ENCODE results near the gene FCER1G. TPM values are rescaled to one million over a fixed set of nuclear protein-coding genes. Genes with fewer than 3 reads are reported as not detected.
A peak's percentile ranks its signal among the peaks of the same experiment; 100 is the strongest.

FCER1G gene
- polyA plus RNA-seq, 1 donor from 2014 or later = 3.5 TPM

GRCh38 chr1:161209790-161210409, 5.2 kb upstream of the FCER1G start:
- no peaks in the 10 kb centered on the region for H4K20me1 ChIP-seq (ENCODE audit: insufficient read depth)
- no peaks in the 10 kb centered on the region for H3K9me2 ChIP-seq (ENCODE audit: insufficient read depth, low read length)
- H3K4me3 ChIP-seq (ENCODE audit: low read length) = no peak overlapping the region
- no peaks in the 10 kb centered on the region for H3F3A ChIP-seq (ENCODE audit: insufficient read depth, low read length, poor library complexity, severe bottlenecking)
- no peaks in the 10 kb centered on the region for H3K27me3 ChIP-seq (ENCODE audit: insufficient read depth, low read depth, low read length)
- no peaks in the 10 kb centered on the region for H3K79me2 ChIP-seq (replicated peaks; ENCODE audit: insufficient read depth, low read length)
- H3K9me3 ChIP-seq (ENCODE audit: low read length) = no peaks in the 10 kb centered on the region
- no peak overlapping the region for H2AFZ ChIP-seq (ENCODE audit: low read depth, low read length)
- no peak overlapping the region for H3K4me2 ChIP-seq (ENCODE audit: low read length)
- no peak for TF ChIP-seq POLR2AphosphoS5 (IDR thresholded peaks at IDR 0.05)
- TF ChIP-seq RAD21 (conservative IDR thresholded peaks at IDR 0.05) = peak; percentile 83
- TF ChIP-seq TAF1 (IDR thresholded peaks at IDR 0.05; ENCODE audit: low read depth) = no peak
- no peak for TF ChIP-seq MXI1 (conservative IDR thresholded peaks at IDR 0.05; ENCODE audit: poor library complexity, severe bottlenecking)
- peak; percentile 86 for TF ChIP-seq SMC3 (conservative IDR thresholded peaks at IDR 0.05; ENCODE audit: poor library complexity)
- no peak for TF ChIP-seq EP300 (conservative IDR thresholded peaks at IDR 0.05; ENCODE audit: poor library complexity, severe bottlenecking)
- peak; percentile 87 for TF ChIP-seq CTCF (IDR thresholded peaks at IDR 0.05; ENCODE audit: poor library complexity, severe bottlenecking)
- no peak overlapping the region for H3K9ac ChIP-seq (ENCODE audit: low read length)
- H3K27ac ChIP-seq (ENCODE audit: low read length) = no peak overlapping the region
- H3K36me3 ChIP-seq (ENCODE audit: insufficient read depth, low read length) = peaks cover 13% of the 10 kb centered on the region

- H3K36me3 ChIP-seq (ENCODE audit: insufficient read depth, low read length) = peaks cover 10% of the 10 kb centered on the region
Measured at GRCh38 chr1:161214369-161214768, 726 bp upstream of the FCER1G start.

More at GRCh38 chr1:161214369-161214768, 726 bp upstream of the FCER1G start:
- Histone ChIP-seq H3K79me2 (replicated peaks; ENCODE audit: insufficient read depth, low read length) (no peaks in the 10 kb centered on the region), H3K4me2 (ENCODE audit: low read length) (no peak overlapping the region), H3K27ac (ENCODE audit: low read length) (no peak overlapping the region), H3F3A (ENCODE audit: insufficient read depth, low read length, poor library complexity, severe bottlenecking) (no peaks in the 10 kb centered on the region), H3K9ac (ENCODE audit: low read length) (no peak overlapping the region), H3K27me3 (ENCODE audit: insufficient read depth, low read depth, low read length) (no peaks in the 10 kb centered on the region), H3K4me3 (ENCODE audit: low read length) (no peak overlapping the region), H3K9me2 (ENCODE audit: insufficient read depth, low read length) (no peaks in the 10 kb centered on the region), H3K9me3 (ENCODE audit: low read length) (no peaks in the 10 kb centered on the region), H4K20me1 (ENCODE audit: insufficient read depth) (no peaks in the 10 kb centered on the region), H2AFZ (ENCODE audit: low read depth, low read length) (no peak overlapping the region)
- TF ChIP-seq SMC3 (conservative IDR thresholded peaks at IDR 0.05; ENCODE audit: poor library complexity) (no peak), TAF1 (IDR thresholded peaks at IDR 0.05; ENCODE audit: low read depth) (no peak), CTCF (IDR thresholded peaks at IDR 0.05; ENCODE audit: poor library complexity, severe bottlenecking) (no peak), EP300 (conservative IDR thresholded peaks at IDR 0.05; ENCODE audit: poor library complexity, severe bottlenecking) (no peak), MXI1 (conservative IDR thresholded peaks at IDR 0.05; ENCODE audit: poor library complexity, severe bottlenecking) (no peak), RAD21 (conservative IDR thresholded peaks at IDR 0.05) (no peak), REST (IDR thresholded peaks at IDR 0.05; ENCODE audit: borderline replicate concordance) (no peak), EZH2 (IDR thresholded peaks at IDR 0.05; ENCODE audit: borderline replicate concordance, insufficient read depth, low read length, poor library complexity, severe bottlenecking) (no peak)
